Measurements from ENCODE around the gene CMTM7.
"Not testable (repeated sequence)": the region's sequence is repeated elsewhere in the genome, so short reads cannot be mapped to it uniquely, and the experiment has no call there.

Gene CMTM7

GRCh38 chr3:32387512-32387911, 4.1 kb upstream of the CMTM7 start:
- TF ChIP-seq MAX (IDR thresholded peaks at IDR 0.05; ENCODE audit: low read depth, low read length) (no peak), CTCF (IDR thresholded peaks at IDR 0.05; ENCODE audit: low read depth, low read length) (no peak), POLR2A (IDR thresholded peaks at IDR 0.05; ENCODE audit: extremely low read depth, insufficient read length) (no peak), MYC (IDR thresholded peaks at IDR 0.05; ENCODE audit: low read depth, low read length) (no peak)
- DNase-seq (ENCODE audit: low read depth): no peak
- no peak overlapping the region for H3K4me3 ChIP-seq (ENCODE audit: low read depth, low read length)

GRCh38 chr3:32389577-32389976, 2.1 kb upstream of the CMTM7 start:
- DNase-seq (ENCODE audit: low read depth): peak; percentile 67
- not testable (repeated sequence) for H3K4me3 ChIP-seq (ENCODE audit: low read depth, low read length)

- H3K4me3 ChIP-seq (ENCODE audit: low read depth, low read length): peak overlapping the region; percentile 72
- peak; percentile 43 for DNase-seq (ENCODE audit: low read depth)
- TF ChIP-seq MAX (IDR thresholded peaks at IDR 0.05; ENCODE audit: low read depth, low read length): no peak
- TF ChIP-seq MYC (IDR thresholded peaks at IDR 0.05; ENCODE audit: low read depth, low read length): no peak
- no peak for TF ChIP-seq CTCF (IDR thresholded peaks at IDR 0.05; ENCODE audit: low read depth, low read length)
- no peak for TF ChIP-seq POLR2A (IDR thresholded peaks at IDR 0.05; ENCODE audit: extremely low read depth, insufficient read length)
Measured at GRCh38 chr3:32392536-32393302, 1.1 kb downstream of the CMTM7 start.

- DNase-seq (ENCODE audit: low read depth): no peak
- no peak for TF ChIP-seq POLR2A (IDR thresholded peaks at IDR 0.05; ENCODE audit: extremely low read depth, insufficient read length)
- H3K4me3 ChIP-seq (ENCODE audit: low read depth, low read length): no peak overlapping the region
Measured at GRCh38 chr3:32395496-32395895, 3.8 kb downstream of the CMTM7 start.

- TF ChIP-seq MYC (IDR thresholded peaks at IDR 0.05; ENCODE audit: low read depth, low read length) (no peak), POLR2A (IDR thresholded peaks at IDR 0.05; ENCODE audit: extremely low read depth, insufficient read length) (no peak), CTCF (IDR thresholded peaks at IDR 0.05; ENCODE audit: low read depth, low read length) (no peak), MAX (IDR thresholded peaks at IDR 0.05; ENCODE audit: low read depth, low read length) (no peak)
- DNase-seq (ENCODE audit: low read depth): no peak
- no peak overlapping the region for H3K4me3 ChIP-seq (ENCODE audit: low read depth, low read length)
Measured at GRCh38 chr3:32397941-32398340, 6.3 kb downstream of the CMTM7 start.

GRCh38 chr3:32398531-32398930, 6.9 kb downstream of the CMTM7 start:
- TF ChIP-seq CTCF (IDR thresholded peaks at IDR 0.05; ENCODE audit: low read depth, low read length) (no peak), MAX (IDR thresholded peaks at IDR 0.05; ENCODE audit: low read depth, low read length) (peak; percentile 35), MYC (IDR thresholded peaks at IDR 0.05; ENCODE audit: low read depth, low read length) (no peak), POLR2A (IDR thresholded peaks at IDR 0.05; ENCODE audit: extremely low read depth, insufficient read length) (no peak)
- DNase-seq (ENCODE audit: low read depth): peak; percentile 72
- H3K4me3 ChIP-seq (ENCODE audit: low read depth, low read length): no peak overlapping the region

- DNase-seq (ENCODE audit: low read depth): peak; percentile 75
- TF ChIP-seq CTCF (IDR thresholded peaks at IDR 0.05; ENCODE audit: low read depth, low read length): peak; percentile 28
- TF ChIP-seq MAX (IDR thresholded peaks at IDR 0.05; ENCODE audit: low read depth, low read length): no peak
- H3K4me3 ChIP-seq (ENCODE audit: low read depth, low read length): no peak overlapping the region
Measured at GRCh38 chr3:32399030-32399620, 7.5 kb downstream of the CMTM7 start.
